HG02970 (cell line): ENCODE data around the gene SENP5.

Experiments used
- ATAC-seq: cut with Tn5 transposase; IDR thresholded peaks from one replicate; pipeline ENCODE4 v1.9.1; 2021; ENCODE audit warnings: mild to moderate bottlenecking, moderate library complexity, moderate number of reproducible peaks; ENCODE audit not compliant: unreplicated experiment, low FRiP score

Gene SENP5

GRCh38 chr3:196966526-196967401 is 99.0 kb downstream of the SENP5 start:
- no peak for ATAC-seq

DNA sequence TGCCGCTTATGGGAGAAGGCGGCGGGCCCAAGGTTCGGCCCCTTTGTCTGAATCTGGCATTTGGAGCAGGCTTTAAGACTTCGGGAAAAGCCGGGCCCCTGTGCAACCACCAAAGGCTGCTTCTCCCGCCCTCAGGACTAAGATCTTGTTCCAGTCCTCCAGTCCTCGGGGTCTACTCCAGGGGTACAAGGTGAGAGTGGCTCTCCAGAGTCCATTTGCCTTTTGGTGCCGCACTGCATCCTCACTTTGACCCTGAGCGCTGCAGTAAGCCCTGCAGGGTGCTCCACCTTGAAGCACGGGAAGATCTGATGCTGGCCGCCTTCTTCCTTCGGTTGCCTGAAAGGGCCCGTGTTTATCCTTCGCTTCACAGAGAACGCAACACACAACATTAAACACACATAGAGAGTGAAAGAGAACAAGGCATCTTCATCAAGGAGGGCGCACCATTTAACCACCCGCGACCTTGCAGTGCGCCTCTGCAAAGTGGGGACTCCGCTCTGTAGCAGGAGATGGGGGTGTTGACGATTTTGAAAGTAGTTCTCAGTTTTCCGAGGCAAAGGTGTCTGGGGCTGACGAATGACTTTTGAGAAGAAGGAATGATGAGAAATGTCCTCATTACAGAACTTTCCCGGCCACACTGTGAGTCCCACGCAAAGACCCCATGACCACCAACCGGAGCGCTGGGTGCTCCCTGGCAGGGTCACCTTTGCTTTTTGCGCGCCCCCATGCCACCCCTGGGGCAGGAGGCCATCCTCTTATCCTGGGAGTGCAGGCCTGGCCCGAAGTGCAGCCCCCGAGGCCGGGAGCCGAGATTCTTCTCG is 99.9 kb downstream of the SENP5 start:
- ATAC-seq, result no peak

DNA sequence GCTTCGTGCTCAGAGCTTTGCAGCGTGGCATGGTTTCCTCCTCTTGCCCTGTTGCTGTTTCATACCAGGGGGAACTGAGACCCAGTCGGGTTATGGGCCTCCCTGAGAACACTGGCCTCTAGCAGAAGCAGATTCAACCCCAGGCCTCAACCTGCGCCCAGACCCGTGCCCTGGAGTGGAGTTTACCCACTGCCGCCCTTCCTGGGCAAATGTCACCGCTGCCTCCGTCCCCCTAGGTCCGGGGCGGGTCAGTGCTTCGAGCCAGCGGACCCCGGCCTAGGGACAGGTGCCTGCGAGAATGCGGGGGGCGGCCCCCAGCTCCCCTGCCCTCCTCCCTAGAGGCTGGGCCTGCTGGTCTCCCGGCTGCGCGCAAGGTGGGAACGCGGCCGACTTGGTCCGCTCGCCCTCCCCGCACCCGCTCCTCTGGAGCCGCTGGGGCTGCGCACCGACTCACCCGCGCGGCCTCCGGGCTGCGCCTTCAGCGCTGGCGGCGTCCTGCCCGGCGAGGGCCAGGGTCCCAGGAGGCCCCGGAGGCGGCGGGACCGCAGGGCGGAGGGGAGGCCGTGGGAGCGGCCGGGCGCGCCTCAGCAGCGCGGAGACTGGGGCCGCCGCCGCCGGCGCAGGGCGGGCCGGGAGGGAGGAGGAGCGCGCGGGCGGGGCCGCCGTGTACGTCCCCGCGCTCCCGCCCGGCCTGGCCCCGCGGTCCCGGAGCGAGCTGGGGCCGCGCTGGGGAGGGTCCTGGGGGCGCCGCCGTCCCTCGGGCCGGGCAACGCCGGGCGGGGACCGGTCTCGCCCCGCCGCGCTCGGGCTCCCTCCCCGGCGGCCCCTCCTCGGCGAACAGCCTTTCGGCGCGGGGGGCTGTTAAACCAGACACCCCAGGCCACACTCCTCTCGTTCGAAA is 100.8 kb downstream of the SENP5 start, which contains the start of gene PIGZ:
TSS of gene PIGZ (minus strand) at position 601 of the 901 bp plus-strand sequence. CDS start 16,802 bp downstream, outside the sequence.
- peak; percentile 43 for ATAC-seq

DNA sequence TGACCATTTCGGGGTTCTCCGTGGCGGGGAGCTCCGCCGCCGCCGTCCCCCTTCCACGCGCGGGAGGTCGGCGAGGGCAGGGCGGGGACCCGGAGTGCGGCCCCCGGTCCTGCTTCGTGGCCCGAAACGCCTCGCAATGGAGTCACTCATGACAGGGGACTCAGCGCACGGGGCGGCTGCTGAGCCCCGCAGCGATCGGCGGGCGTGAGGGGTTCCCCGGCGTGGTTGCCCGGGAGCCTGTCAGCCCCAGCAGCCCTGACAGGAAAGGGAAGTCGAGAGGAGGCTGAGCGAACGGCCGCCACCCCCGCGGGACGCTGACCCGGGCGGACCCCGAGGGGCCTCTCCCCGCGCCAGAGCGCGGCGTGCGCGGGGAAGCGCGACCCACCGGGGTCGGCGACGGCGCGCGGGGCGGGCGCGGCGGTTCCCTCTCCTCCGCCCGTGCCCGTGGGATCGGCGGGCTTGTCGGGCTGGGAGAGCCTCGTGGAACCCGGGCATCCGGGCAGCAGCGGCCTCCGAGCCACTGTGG is 101.5 kb downstream of the SENP5 start:
- peak; percentile 40 for ATAC-seq

GRCh38 chr3:196969660-196970546 is 102.2 kb downstream of the SENP5 start:
- peak; percentile 58 for ATAC-seq

DNA sequence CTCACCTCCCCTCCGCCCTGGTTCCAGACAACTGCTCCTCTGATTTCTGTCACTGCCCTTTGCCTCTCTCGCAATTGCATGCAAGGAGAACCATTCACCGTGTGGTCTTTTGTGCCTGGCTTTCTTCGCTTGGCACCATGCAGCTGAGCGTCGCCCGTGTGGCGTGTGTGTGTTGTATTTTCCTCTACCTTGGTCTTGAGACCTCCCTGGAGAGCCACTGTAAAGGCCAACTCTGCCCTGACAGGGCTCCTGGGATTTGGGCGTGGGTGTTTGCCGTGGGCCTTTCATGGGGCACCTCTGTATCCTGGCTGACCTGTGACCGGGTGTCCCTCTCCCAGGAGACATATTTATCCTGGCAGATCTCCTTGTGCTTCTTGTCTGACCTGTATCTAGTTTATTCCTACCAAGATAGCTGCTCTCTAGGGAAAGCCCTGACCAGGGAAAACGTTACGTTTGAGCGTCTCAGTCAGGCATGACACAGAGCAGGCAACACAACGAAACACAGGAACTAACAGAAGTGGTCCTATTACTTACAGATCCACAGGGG is 102.9 kb downstream of the SENP5 start:
- ATAC-seq, result no peak

DNA sequence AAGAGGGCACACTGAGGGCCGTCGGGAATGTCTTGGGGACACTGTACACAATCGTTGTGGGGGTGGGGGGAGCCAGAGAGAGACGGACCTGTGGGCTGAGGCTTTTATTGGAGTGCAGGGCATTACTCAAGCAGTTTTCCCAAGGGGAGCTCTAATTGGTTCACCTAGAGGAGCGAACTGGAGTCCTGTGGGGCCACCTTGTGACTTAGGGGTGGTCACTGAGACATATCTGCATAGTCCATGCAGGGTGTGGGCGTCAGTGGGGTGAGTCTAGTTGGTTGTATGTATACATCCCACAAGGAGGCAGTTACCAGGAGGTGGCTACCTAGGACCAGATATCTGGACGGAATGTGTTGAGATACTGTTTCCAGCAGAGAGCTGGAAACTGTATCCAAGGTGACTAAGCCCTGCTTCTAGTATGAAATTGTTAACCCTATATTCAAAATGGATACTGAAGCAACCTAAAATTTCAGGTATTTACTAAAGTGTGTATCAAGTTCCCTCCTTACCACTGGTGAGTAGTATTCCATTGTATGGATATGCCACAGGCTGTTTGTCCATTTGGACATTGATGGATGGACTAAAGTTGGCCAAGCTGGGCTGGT is 103.5 kb downstream of the SENP5 start:
- ATAC-seq, result no peak

- no peak for ATAC-seq
These were observed 106.9 kb downstream of the SENP5 start for GRCh38 chr3:196974661-196975060.

DNA sequence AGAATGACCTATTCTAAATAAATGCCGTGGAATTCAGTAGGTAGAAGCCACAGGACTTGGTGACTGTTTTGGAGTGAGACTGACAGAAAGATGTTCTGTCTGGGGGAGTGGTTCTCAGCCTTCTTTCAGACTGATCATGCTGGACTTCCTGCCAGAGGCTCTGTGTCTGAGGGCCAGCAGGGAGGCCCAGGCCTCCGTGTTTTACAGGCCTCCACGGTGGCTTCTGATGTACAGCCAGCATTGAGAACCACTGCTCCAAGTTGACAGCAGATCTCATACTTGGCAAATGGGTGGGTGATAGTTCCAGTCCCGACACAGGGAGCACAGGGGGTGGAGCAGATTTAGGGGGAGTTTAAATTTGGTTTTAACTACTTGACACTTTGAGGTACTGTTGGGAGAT is 107.6 kb downstream of the SENP5 start:
- ATAC-seq, result no peak

DNA sequence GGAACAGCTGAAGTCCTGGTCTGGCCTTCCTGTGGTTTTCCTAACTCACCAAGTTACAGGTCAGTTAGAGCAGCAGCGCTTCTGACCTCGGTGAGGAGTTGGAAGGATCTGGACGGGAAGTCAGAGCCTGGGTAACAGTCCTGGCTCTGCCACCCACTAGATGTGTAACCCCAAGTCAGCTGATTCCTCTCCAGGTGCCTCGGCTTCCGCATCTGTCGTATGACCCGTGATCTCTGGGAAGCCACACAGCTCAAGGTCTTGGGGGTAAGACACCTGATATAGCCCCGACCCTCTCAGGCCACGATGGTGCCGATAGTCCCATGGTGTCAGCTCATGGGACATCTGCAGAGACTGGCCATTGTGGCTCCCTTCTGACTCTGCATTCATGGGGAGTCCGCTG is 109.2 kb downstream of the SENP5 start:
- ATAC-seq, result no peak

GRCh38 chr3:196979545-196979944 is 111.8 kb downstream of the SENP5 start:
- no peak for ATAC-seq

- no peak for ATAC-seq
These were observed 113.9 kb downstream of the SENP5 start for GRCh38 chr3:196981657-196982056.

DNA sequence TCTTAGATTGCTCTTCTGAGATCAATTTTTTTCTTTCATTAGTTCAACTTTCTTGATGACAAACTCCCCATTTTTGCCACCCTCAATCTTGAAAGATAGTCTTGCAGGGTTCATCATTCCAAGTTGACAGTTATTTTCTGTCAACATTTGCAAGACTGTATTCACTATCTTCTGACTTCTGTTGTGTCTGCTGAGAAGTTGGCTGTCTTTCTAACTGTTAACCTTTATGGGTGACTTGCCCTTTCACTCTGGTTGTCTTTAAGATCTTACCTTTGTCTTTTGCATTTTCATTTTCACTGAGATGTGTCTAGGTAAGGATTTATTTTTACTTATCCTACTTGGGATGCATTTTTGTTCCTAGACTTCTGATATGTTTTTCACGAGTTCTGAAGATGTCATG is 115.5 kb downstream of the SENP5 start:
- no peak for ATAC-seq
